Inferior parietal cortex (tissue), 1 donor: Measurements from ENCODE around the gene SLC2A11.

Experiments
- DNase-seq: peaks from one replicate; pipeline ENCODE4 v3.0.0-alpha.2; 2016; ENCODE audit errors: extremely low spot score

The SLC2A11 gene

DNA sequence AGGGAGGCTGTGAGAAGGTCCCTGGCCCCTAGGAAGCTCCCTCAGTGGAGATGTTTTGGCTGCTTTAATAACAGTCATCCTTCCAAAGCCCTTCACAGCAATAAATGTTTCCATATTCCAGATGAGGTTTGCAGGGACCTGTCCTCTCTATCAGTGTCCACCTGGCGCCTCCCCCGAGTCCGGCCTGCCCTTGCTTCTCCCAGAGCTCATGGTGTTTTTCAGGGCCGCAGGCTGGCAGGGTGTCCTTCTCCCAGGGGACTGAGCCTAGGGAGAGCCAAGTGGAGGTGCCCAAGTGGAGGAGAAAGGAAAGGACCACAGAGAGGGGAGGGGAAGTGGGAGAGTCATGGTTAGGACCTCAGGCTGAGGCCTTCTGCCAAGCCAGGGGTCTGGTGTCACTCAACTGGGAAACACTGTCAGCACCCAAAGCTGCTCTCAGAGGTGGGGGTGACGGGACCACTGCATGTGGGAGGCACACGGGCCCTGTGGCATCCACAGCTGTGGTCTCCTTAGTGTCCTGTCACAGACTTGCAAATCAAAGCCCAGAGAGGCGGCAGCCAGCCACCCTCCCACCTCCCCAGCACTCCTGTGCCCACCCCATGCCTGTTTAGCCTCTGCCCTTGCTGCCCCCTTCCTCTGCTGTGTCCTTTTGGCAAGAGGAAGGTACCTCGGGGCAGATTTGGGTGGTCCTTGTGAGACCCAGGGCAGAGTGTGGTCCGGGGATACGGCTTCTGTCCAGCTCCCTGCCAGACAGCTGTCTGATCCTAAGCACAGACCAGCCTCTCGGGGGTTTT is 25.3 kb upstream of the SLC2A11 start:
- no peak for DNase-seq

DNA sequence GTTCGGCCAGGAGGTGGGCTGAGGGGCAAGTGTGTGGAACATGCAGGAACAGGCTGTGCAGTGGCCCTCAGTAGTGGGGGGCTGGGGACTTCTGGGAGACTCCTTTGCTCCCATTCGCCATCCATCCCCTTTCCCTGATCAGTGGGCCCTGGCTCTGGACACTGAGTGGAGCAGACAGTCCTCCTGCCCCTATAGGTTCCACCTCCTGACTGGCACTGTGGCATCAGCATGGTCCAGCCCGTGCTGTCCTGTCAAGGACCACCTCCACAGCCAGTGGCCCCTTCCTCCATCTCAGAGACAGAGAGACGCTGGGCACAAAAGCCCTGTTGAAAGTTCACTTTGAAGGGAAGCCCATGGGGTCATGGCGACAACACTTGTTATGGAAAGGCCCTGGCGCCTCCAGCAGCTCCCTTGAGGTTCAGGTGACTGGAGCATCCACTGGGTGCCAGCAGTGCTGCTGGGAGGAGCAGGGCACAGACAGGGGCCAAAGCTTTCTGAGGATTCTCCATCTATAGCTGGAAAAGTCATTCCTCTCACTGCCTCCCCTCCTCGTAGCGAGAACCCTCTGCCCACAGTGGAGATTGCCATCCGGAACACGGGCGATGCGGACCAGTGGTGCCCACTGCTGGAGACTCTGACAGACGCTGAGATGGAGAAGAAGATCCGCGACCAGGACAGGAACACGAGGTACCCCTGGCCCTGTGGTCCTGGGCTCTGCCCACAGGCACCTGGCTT is 24.5 kb upstream of the SLC2A11 start:
- no peak for DNase-seq

DNA sequence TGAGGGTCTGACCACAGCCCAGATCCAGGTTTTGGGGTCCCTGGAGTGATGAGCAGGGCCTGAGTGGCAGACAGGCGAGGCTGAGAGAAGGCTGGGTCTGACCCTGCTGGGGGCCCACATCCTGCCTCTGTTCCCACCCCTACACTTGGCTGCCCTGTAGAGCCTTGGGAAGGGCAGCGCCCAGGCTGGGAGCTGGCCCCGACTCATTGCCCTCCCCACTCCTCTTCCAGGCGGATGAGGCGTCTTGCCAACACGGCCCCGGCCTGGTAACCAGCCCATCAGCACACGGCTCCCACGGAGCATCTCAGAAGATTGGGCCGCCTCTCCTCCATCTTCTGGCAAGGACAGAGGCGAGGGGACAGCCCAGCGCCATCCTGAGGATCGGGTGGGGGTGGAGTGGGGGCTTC is 23.8 kb upstream of the SLC2A11 start:
- no peak for DNase-seq

DNA sequence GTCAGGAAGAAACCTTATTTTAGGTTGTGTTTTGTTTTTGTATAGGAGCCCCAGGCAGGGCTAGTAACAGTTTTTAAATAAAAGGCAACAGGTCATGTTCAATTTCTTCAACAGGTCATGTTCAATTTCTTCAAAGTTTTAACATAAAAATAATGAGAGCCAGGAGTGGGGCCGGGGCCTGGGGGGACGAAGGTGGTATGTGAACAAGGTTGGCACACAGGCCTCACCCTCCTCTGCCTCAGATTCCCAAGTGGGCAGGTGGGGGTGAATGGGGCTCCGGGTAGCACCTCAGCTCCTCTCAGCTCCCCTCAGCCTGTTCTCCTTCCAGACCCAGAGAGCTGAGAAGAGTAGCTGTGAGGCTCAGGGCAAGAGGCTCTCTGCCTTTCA is 23.3 kb upstream of the SLC2A11 start:
- no peak for DNase-seq

DNA sequence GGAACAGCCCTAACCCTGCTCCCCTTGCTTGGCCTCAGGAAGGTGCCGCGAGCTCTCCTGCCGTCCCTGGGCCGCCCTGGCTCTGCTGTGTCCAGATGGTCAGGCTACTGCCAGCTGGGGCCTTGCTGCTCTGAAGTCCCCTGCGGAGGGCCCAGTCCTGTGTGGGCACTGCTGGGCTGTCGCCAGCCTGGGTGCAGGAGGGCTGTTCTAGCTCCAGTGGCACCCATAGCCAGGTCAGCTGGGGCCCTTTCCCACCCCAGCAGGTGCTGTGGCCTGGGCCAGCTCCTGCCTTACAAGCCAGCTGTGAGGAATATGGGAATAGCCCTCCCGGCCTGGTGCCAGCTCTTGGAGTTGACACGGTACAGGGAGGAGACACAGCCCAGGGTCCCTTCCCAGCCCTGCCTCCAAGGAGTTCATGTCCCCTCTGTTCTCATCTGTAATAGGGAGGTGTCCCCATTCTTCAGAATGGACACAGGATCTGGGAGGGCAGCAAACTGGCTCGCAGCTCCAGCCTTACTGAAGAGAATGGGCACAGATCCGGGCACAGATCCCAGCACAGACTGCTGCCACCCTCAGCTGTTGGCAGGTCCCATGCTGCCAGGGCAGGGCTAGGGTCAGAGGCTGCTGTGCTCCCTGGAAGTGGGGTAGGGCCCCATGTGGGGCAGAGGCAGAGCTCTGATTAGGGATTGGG is 22.7 kb upstream of the SLC2A11 start:
- DNase-seq: no peak

DNA sequence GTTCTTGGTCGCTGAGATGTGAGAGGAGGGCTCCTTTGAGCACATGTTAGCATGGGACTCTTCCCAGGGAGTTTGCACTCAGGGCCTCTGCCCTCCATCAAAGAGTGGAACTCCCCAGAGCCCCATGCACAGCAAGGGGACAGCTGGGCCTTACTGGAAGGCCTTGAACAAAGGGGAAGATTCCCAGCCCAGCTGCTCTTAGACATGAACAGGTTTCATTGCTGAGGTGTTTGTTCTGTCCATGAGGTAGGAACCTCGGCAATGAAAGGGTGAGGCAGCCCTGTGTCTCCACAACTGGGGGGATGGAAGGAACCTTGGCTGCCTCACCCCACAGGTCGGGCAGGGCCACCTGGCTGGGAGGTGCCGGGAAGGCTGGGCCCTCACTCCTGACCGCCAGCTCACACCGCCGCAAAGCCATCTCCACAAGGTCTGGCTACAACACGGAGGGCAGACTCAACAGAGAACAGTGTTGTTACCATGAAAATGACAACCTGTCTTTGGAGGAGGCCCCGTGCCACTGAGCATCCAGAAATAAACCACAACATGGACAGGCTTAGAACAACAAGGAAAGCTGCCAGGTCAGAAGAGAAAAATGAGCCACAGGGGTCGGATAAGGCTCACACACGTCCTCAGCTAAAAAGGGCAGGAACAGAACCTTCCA is 22.1 kb upstream of the SLC2A11 start:
- no peak for DNase-seq

DNA sequence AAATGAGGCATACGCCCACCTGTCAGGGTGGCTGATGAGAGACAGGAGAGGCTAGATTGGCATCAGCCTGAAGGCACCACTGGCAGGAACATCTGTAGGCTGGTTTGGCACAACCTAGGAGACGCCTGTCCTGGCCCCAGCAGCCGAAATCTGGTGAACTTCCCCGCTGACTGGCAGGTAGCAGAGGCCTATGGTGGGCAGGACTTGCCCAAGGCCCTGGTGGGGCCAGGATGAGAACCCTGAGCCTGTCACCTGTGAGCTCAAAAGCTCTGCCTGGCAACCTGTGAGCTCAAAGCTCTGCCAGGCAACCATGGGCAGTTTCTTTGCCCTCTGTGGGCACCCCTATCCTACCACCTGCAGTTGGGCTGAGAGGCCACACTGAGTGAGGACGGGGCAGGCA is 21.4 kb upstream of the SLC2A11 start:
- no peak for DNase-seq

DNA sequence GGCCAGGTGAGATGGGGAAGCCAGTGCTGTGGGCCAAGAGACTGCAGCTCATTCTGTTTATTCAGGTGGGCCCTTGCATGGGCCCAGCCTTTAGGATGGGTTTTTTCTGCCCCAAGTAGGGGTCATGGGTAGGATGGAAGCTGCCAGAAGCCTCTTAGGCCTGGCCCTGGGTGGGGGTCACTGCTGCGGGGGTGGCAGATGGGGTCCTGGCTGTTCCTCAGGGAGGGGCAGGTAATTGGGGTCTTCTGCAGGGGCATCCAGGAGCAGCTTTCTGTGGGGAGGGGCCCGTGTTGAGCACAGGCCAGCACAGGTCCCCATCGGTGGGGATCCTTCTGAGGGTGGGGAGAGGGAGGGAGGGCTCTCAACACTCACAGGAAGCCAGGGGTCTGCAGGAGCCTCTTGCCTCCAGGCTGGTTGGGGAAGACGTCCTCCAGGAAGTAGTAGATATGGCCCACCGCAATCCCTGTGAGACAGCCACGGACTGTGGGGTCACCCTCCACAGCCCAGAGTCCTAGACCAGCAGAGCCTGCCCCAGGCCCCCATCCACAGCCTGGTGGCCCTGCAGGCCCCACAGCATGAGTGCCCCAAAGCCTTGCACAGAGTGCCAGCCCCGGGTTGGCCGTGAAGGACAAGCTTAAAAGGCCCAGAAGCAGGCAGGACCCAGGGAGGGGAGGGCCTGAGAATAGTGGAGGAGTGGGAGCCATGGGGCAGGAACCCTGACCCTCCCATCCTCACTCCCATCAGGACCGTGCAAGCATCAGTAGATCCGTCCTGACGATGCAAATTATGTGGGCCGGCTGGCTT is 20.8 kb upstream of the SLC2A11 start:
- DNase-seq: no peak

DNA sequence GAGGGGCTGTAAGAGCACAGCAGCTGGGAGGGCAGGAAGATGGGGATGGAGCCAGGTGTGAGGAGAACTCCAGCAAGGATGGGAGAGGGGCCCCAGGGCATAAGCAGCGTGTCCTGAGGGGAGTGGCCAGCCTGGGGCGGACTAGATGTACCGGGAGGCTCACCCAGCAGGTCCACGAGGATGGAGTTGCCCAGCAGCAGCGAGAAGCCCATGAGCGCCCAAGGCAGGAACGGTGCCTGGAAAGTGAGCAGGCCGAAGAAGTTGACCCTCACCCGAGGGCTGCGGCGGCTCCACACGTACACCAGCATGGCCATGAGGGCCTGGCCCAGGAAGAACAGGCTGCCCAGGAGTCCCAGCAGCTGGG is 20.2 kb upstream of the SLC2A11 start:
- no peak for DNase-seq

DNA sequence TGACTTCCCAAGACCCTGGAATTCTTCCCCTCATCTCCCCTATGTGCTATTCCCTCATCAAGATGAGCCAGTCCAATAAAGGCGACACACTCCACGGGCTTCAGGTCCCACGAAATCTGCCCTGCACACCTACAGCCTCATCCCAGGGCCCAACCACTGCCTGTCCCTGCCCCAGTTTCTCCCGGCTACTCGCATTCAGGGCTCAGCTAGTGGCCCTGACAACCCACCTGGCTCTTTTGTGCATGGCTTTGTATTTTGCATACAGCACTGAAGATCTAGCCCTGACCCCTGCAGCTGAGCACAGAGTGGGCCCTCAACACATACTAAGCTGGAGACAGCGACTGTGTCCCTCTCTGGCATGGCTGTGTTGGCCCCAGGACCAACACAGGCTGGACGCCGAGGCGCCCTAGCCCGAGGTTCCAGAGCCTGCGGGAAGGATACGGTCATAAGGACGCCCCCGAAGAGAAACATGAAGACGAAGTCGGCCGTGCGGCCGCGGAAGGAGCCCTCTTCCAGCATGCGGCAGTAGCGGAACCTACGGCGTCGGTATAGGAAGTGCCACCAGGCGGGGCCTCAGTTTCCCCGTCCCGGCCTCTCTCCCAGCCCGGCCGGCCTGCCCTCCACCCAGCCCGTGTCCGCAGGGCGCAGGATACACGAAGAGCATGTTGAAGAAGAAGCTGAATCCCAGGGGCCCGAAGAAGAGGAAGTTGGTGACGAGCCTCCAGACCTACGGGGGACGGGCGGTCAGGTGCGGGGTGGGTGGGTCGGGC is 19.6 kb upstream of the SLC2A11 start:
- no peak for DNase-seq

DNA sequence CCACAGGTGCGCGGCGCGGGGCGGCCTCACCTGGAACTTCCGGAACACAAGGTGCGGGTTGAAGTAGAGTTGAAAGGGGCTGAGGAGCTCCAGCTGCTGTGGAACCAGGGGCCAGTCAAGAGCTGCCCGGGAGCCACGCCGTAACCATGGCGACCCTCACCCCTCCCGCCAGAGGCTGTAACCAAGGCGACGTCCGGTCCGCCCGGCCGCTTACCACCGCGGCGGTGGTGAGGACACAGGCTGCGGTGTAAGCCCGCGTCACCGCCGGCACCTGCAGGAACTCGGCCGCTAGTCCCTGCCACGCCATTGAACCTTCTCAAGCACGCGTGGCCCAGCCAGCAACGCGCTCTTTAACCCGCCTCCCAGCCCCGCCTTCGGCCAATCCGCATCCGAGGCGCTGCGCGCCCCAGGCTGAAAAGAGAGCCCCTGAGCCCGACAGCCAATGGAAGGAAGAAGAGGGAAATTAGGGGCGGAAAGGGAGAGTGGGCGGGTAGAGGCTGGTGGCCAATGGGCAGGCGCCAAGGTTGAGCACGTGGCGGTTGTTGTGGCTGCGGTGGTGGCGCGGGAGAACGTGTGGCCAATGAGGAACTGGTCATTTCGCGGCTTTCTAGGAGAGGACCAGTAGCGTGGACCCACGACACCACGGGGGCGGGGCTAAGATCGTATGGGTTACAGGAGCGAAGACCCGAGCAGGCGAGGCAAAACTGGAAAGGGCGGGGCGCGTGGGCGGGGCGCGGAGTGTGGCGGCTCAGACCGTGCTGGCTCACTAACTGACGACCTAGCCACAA is 18.8 kb upstream of the SLC2A11 start, which contains the start of gene DERL3:
Gene DERL3 (minus strand): TSS at position 326 of the 788 bp plus-strand sequence. CDS start 19 bp downstream, at position 307.
- DNase-seq: peak; percentile 94

DNA sequence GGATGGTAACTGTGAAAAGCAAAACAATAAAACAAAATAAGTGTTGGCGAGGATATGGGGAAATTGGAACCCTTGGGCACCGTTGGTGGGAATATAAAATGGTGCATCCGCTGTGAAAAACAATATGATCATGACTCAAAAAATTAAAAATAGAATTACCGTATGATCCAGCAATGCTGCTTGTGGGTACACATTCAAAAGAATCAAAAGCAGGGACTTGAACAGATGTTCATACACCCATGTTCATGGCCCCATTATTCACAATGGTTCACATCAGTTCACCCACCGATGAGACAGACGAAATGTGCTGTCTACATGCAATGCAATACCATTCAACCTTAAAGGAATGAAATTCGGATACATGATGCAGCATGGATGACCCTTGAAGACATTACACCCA is 17.6 kb upstream of the SLC2A11 start:
- DNase-seq: no peak

DNA sequence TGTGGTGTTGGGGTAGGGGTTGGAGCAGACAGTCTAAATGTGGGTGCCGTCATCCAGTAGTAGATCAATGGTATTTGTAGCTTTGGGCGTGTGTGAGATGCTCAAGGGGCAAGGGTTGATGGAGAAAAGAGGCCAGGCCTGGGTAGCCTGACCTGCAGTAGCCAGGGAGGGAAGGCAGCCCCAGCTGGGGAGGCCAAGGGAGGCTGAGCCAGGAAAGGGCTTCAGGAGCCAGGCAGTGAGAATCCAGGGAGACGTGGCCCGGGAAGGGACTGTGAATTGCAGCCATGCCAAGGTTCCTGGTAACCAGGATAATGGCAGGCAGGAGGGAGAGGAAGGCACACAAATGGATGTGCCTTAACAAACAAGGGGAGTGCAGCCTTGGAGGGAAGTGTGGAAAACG is 16.4 kb upstream of the SLC2A11 start:
- no peak for DNase-seq

DNA sequence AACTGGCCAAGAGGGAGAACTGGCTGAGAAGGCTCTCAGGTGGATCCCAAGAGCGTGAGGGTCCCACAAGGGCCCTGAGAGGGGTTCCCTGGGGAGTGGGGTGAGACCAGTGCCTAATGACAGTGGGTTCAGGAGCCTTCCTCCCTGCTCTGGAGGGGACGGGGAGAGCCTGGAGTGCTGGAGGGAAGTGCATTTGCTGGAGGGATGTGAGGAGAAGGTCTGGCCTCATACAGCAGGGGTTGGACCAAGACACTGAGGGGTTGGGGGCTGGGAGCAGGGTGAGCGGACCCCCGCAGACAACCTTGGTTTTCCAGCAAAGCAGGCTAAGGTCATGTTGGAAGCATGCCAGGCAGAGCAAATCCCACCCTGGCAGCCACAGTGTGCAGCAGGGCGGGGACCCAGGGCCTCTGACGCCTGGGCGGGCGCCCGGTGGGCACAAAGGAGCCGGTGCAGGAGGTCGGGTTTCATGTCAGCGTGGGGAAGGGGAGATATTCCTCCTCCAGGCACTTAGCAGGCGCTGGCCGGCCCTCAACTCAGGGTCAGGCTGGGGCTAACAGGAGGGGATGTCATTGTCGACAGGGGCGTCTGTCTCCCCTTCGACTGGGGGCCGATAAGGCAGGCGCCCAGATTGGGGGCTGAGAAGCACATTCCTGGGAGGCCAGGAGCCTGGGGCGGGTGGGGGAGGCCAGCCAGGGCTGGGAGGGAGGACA is 15.8 kb upstream of the SLC2A11 start:
- no peak for DNase-seq

DNA sequence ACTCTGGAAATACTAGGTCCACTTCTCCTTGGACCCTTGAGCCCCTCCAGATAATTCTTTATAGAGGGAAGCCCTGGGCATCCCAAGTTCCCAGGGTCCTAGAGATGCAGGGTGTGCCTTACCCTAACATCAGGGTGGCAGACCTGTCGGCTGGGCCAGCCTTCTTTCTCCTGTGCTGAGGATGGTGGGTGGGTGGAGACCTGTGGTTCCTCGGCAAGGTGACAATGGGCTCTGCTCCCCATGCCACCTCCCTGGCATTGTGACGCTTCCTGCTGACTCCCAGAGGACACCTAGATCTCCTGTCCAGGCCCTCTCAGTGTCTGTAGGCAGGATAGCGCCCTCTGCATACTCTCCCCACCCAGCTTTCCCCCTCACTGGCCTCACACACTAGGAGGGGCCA is 15.1 kb upstream of the SLC2A11 start:
- no peak for DNase-seq

DNA sequence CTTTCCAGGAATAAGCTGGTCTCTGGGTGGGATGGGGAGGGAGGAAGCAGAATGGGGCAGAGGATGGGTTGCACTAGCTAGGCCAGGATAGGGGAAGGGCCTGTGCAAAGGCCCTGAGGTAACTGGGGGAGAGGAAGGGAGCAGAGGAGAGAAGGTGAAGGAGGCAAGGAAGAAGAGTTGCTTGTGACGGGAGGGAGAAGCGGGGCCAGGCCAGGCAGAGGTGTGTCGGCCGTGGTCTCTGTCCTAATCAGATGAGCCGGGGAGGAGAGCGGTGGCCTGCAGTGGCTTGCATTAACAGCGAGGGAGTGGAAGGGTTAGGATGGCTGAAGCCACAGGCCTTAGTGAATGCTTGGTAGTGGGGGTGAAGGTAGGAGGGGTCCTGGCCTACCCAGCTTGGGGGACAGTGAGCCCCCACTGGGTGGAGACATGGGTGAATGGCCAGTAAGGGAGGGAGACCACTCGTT is 12.9 kb upstream of the SLC2A11 start:
- DNase-seq: no peak

DNA sequence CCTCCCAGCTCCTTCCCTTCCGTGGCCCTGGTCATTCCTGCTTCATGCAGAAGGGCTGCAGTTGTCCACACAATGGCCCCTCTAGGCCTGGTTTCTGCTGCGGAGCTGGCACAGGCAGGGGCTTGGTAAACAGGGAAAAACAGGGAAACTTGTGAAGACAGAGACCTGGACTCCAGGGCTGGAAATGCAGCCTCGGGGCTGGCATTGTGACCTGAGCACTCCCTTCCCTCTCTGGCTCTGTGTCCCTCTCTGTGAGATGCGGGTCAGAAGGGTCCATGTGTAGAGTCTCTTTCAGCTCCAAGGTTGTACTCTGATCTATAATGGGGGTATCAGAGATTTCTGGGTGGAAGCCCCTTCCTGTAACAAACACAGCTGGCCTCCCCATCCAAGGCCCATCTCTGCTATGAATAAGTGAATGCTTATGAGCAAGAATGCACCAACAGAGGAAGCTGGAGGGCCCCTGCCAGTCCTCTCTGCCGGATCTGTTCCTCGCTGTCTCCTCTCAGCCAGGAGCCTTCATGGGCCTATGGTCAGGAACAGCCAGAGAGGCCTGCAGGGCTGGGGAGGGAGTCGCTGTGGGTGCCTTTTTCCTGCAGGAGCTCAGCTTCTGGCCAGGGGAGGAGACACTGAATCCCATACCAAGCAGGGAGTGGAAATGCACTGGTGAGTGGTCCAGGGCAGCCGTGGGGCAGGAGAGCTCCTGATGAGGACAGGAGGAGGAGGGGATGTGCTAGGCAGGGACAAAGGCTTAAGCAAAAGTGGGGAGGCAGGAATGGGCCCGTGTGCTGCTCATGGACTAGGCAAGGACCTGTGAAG is 12.2 kb upstream of the SLC2A11 start:
- DNase-seq: no peak

DNA sequence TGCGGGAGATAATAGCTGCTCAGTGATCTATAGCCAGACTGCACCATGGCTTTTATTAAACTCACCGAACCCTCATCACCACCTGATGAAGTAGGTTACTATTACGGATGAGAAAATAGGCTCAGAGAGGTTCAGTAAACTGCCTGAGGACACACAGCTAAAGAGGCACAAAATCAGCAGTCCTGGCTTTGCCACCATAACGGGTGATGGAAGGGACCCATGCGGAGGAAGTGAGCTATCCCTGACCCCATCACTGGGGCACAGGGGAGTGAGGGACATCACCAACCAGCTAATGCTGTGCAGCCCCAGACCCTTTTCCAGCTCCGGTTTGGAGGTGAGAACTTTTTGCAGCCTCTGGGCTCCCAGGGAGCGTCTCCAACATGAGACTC is 11.6 kb upstream of the SLC2A11 start:
- DNase-seq: no peak
